ENCODE measurements around the gene SEMA4B. TPM values are rescaled to one million over a fixed set of nuclear protein-coding genes. Genes with fewer than 3 reads are reported as not detected.

Gene SEMA4B
- total and polyA plus RNA-seq, 9 of the 15 experiments (the other 6 are each of a cell fraction or from before 2014, with no cell fraction given): 1.3 to 33.6 (median 11.0) TPM

DNA sequence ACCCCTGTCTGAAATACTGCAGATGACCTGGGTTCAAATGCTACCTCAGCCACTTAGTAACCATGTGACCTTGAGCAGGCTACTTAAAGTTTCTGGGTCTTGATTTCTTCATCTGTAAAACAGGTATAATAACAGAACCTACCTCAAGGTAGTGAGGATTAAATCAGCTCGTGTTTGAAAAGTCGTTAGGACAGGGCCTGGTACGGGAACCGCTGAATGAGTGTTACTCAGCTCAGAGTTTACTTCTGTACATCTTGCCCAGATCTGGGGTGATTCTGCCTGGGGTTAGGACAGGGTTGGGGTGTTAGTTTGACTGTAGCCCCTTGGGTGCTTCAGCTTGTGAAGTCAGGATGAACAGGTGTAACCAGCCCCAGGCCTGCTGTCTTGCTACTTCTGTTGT is 1.8 kb downstream of the SEMA4B start (continued):
- TF ChIP-seq ZC3H11A (IDR thresholded peaks at IDR 0.05; ENCODE audit: low read depth, low read length) (no peak), ZNF12 (CRISPR knock-in tag; IDR thresholded peaks at IDR 0.05) (no peak), ZNF121 (CRISPR knock-in tag; conservative IDR thresholded peaks at IDR 0.05) (no peak), CBX1 (IDR thresholded peaks at IDR 0.05; ENCODE audit: low read depth) (no peak), DACH1 (IDR thresholded peaks at IDR 0.05; ENCODE audit: partially characterized antibody) (no peak)
- TF ChIP-seq, protein P1, sequence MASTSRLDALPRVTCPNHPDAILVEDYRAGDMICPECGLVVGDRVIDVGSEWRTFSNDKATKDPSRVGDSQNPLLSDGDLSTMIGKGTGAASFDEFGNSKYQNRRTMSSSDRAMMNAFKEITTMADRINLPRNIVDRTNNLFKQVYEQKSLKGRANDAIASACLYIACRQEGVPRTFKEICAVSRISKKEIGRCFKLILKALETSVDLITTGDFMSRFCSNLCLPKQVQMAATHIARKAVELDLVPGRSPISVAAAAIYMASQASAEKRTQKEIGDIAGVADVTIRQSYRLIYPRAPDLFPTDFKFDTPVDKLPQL (IDR thresholded peaks at IDR 0.05; ENCODE audit: extremely low read depth, insufficient read length): no peak
- TF ChIP-seq, protein P2, sequence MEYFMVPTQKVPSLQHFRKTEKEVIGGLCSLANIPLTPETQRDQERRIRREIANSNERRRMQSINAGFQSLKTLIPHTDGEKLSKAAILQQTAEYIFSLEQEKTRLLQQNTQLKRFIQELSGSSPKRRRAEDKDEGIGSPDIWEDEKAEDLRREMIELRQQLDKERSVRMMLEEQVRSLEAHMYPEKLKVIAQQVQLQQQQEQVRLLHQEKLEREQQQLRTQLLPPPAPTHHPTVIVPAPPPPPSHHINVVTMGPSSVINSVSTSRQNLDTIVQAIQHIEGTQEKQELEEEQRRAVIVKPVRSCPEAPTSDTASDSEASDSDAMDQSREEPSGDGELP (CRISPR knock-in tag; IDR thresholded peaks at IDR 0.05; ENCODE audit: borderline replicate concordance): no peak

DNA sequence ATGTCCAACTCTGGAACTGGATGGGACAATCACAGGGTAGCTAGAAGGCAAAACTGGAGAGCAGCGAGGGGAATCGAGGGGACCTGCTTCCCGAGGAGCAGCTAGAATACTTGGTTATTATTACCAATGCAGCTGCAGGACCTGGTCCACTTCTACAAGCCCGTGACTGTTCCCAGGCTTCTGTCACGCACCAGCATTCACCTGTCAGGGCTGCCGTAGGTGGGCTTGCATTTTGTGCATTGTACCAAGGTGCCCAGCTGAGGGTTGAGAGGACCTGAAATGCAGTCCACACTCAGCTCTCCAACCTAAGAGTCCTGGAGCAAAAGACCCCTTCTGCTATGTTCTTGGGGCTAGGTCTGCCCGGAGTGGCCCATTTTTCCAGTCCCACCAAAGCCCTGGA is 2.3 kb downstream of the SEMA4B start:
- H3K4me2 ChIP-seq (ENCODE audit: insufficient read depth, low read length): no peak overlapping the region
- H3K79me2 ChIP-seq (ENCODE audit: control insufficient read depth, insufficient read depth, low read length): peaks cover 82% of the 10 kb centered on the region
- no peak overlapping the region for H3K4me3 ChIP-seq
- no peaks in the 10 kb centered on the region for H3K9me1 ChIP-seq (ENCODE audit: control insufficient read depth, insufficient read depth, low read length)
- in situ Hi-C loops (cut with MboI) (no loop called here), intact Hi-C loops (cut with micrococcal nuclease) (no loop called here)
- no peak overlapping the region; a peak in 1 of 4 replicates for H3K9ac ChIP-seq (ENCODE audit: insufficient read depth in 1 of 2, low read depth in 2 of 2, low read length in 2 of 2)
- peaks cover 21 to 27% of the 10 kb centered on the region in 2 experiments; a peak in 4 of 5 replicates for H3K4me1 ChIP-seq (replicated peaks in 1 of 2; ENCODE audit: control insufficient read depth in 2 of 2, insufficient read depth in 2 of 2, low read length in 2 of 2)
- no peak overlapping the region for H3K27ac ChIP-seq (ENCODE audit: extremely low read depth, low read depth, low read length)
- no peak for DNase-seq (ENCODE audit: extremely low read depth in 1 of 4, low spot score in 3 of 4)
- WGBS (ENCODE audit: insufficient coverage, low coverage, missing lambda C conversion rate): 97% methylated on average over 7 of the region's 7 CpGs
- ChIA-PET CTCF (ENCODE audit: low intra/inter-chr PET ratio) (no interaction called here), POLR2A (interaction anchor here (0.7 to 1.2 kb wide), 2 partner anchors 11 to 18 kb away, joined by 3 to 4 read pairs; no protein-coding TSS in a partner anchor)
- FAIRE-seq: no peak
- no TSS peak for BruUV-seq (replicated peaks)
- H2AFZ ChIP-seq (ENCODE audit: low read depth, low read length): no peak overlapping the region
- H4K20me1 ChIP-seq (replicated peaks; ENCODE audit: control insufficient read depth, insufficient read depth, low read length): 0 out of 2 replicates have a peak, but pooled peaks cover 12% of the 10 kb centered on the region
- no peak for ATAC-seq
- peaks cover 56% of the 10 kb centered on the region; the same call in 2 of the 3 replicates for H3K36me3 ChIP-seq (ENCODE audit: control insufficient read depth, insufficient read depth, low read length)
- H3K27me3 ChIP-seq (ENCODE audit: control insufficient read depth in 2 of 2, insufficient read depth in 2 of 2, low read length in 2 of 2): no peaks in the 10 kb centered on the region
- no peaks in the 10 kb centered on the region for H3K9me3 ChIP-seq (replicated peaks; ENCODE audit: control insufficient read depth, insufficient read depth, low read depth, low read length)
- no peak for TF ChIP-seq TRIM24 (IDR thresholded peaks at IDR 0.05)
- TF ChIP-seq KLF6 (CRISPR knock-in tag; IDR thresholded peaks at IDR 0.05; ENCODE audit: borderline replicate concordance): no peak
- TF ChIP-seq, protein P3, sequence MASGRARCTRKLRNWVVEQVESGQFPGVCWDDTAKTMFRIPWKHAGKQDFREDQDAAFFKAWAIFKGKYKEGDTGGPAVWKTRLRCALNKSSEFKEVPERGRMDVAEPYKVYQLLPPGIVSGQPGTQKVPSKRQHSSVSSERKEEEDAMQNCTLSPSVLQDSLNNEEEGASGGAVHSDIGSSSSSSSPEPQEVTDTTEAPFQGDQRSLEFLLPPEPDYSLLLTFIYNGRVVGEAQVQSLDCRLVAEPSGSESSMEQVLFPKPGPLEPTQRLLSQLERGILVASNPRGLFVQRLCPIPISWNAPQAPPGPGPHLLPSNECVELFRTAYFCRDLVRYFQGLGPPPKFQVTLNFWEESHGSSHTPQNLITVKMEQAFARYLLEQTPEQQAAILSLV (tag; IDR thresholded peaks at IDR 0.05): no peak
- no peak for TF ChIP-seq SMAD4 (CRISPR knock-in tag; conservative IDR thresholded peaks at IDR 0.05)
- TF ChIP-seq ELF4 (CRISPR knock-in tag; IDR thresholded peaks at IDR 0.05): no peak
- TF ChIP-seq ZEB2 (IDR thresholded peaks at IDR 0.05): no peak
- TF ChIP-seq, protein P4, sequence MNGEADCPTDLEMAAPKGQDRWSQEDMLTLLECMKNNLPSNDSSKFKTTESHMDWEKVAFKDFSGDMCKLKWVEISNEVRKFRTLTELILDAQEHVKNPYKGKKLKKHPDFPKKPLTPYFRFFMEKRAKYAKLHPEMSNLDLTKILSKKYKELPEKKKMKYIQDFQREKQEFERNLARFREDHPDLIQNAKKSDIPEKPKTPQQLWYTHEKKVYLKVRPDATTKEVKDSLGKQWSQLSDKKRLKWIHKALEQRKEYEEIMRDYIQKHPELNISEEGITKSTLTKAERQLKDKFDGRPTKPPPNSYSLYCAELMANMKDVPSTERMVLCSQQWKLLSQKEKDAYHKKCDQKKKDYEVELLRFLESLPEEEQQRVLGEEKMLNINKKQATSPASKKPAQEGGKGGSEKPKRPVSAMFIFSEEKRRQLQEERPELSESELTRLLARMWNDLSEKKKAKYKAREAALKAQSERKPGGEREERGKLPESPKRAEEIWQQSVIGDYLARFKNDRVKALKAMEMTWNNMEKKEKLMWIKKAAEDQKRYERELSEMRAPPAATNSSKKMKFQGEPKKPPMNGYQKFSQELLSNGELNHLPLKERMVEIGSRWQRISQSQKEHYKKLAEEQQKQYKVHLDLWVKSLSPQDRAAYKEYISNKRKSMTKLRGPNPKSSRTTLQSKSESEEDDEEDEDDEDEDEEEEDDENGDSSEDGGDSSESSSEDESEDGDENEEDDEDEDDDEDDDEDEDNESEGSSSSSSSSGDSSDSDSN (IDR thresholded peaks at IDR 0.05; ENCODE audit: borderline replicate concordance in 1 of 2, low read depth in 2 of 2, low read length in 2 of 2): no peak
